GM10847 (cell line): ENCODE data around the gene BEST4.
A peak's percentile ranks its signal among the peaks of the same experiment; 100 is the strongest.

Source experiments
- POLR2A ChIP-seq: IDR thresholded peaks from 2 replicates; pipeline ENCODE4 v1.6.1; 2011; ENCODE audit not compliant: insufficient read length; ENCODE audit errors: extremely low read depth

Gene BEST4

GRCh38 chr1:44822131-44822701 is 34.2 kb upstream of the BEST4 start:
- no peak for TF ChIP-seq POLR2A

- no peak for TF ChIP-seq POLR2A
Observed at GRCh38 chr1:44821240-44821715, 33.3 kb upstream of the BEST4 start.

- no peak for TF ChIP-seq POLR2A
Observed at GRCh38 chr1:44820328-44821239, 32.6 kb upstream of the BEST4 start.

GRCh38 chr1:44819608-44820327 is 31.8 kb upstream of the BEST4 start:
- peak; percentile 96 for TF ChIP-seq POLR2A

GRCh38 chr1:44819196-44819607 is 31.2 kb upstream of the BEST4 start:
- no peak for TF ChIP-seq POLR2A

- TF ChIP-seq POLR2A, result no peak
Observed at GRCh38 chr1:44817771-44818495, 30.0 kb upstream of the BEST4 start.

- no peak for TF ChIP-seq POLR2A
Observed at GRCh38 chr1:44817307-44817706, 29.3 kb upstream of the BEST4 start.

GRCh38 chr1:44812822-44813543 is 25.0 kb upstream of the BEST4 start:
- TF ChIP-seq POLR2A, result no peak

- no peak for TF ChIP-seq POLR2A
Observed at GRCh38 chr1:44811234-44811633, 23.3 kb upstream of the BEST4 start.

GRCh38 chr1:44810101-44810761 is 22.3 kb upstream of the BEST4 start:
- TF ChIP-seq POLR2A, result no peak

- peak; percentile 34 for TF ChIP-seq POLR2A
Observed at GRCh38 chr1:44808938-44809917, 21.3 kb upstream of the BEST4 start.

GRCh38 chr1:44808063-44808937 is 20.3 kb upstream of the BEST4 start, which contains the start of gene BTBD19:
Gene BTBD19, plus strand, starts transcription at chr1:44808523. Its CDS starts 298 bp downstream, at chr1:44808821.
- no peak for TF ChIP-seq POLR2A
